HEK293 (cell line): Measurements from ENCODE around the gene MAGOH.

Experiments
- AEBP2 ChIP-seq: fragments of 450-650 bp; formaldehyde crosslinking; IDR thresholded peaks from 2 replicates; pipeline ENCODE4 v1.5.1; 2016; ENCODE audit warnings: missing biosample characterization, missing genetic modification characterization, borderline replicate concordance
- ATF2 ChIP-seq: fragments of 450-650 bp; formaldehyde crosslinking; IDR thresholded peaks from 2 replicates; pipeline ENCODE4 v1.5.1; 2016; ENCODE audit warnings: missing biosample characterization, missing genetic modification characterization, low read depth
- EGR2 ChIP-seq: fragments of 450-650 bp; formaldehyde crosslinking; IDR thresholded peaks from 2 replicates; pipeline ENCODE4 v1.5.1; 2016; ENCODE audit warnings: low read depth, missing biosample characterization, missing genetic modification characterization
- GLIS1 ChIP-seq: fragments of 450-650 bp; formaldehyde crosslinking; IDR thresholded peaks from 2 replicates; pipeline ENCODE4 v1.5.1; 2016; ENCODE audit warnings: missing biosample characterization, missing genetic modification characterization
- HIC1 ChIP-seq: fragments of 450-650 bp; formaldehyde crosslinking; IDR thresholded peaks from 2 replicates; pipeline ENCODE4 v1.5.1; 2016; ENCODE audit warnings: missing biosample characterization, missing genetic modification characterization
- HOXA7 ChIP-seq: sonication (generic); formaldehyde crosslinking; IDR thresholded peaks from 2 replicates; pipeline ENCODE4 v1.8.1; 2022; ENCODE audit warnings: missing genetic modification reagents, borderline replicate concordance
- KLF1 ChIP-seq: fragments of 450-650 bp; formaldehyde crosslinking; IDR thresholded peaks from 2 replicates; pipeline ENCODE4 v1.5.1; 2016; ENCODE audit warnings: missing biosample characterization, missing genetic modification characterization
- PATZ1 ChIP-seq: fragments of 450-650 bp; formaldehyde crosslinking; IDR thresholded peaks from 2 replicates; pipeline ENCODE4 v1.5.1; 2016; ENCODE audit warnings: missing biosample characterization, missing genetic modification characterization
- SCRT2 ChIP-seq: fragments of 450-650 bp; formaldehyde crosslinking; IDR thresholded peaks from 2 replicates; pipeline ENCODE4 v1.5.1; 2016; ENCODE audit warnings: missing biosample characterization, missing genetic modification characterization
- SETDB1 ChIP-seq: IDR thresholded peaks from one replicate; pipeline ENCODE4 v1.6.1; 2017; ENCODE audit warnings: mild to moderate bottlenecking, low read length, moderate library complexity, mixed read lengths; ENCODE audit not compliant: insufficient read length
- ZBTB17 ChIP-seq: fragments of 450-650 bp; formaldehyde crosslinking; IDR thresholded peaks from 2 replicates; pipeline ENCODE4 v1.5.1; 2016; ENCODE audit warnings: missing biosample characterization, missing genetic modification characterization
- ZBTB44 ChIP-seq: fragments of 450-650 bp; IDR thresholded peaks from 2 replicates; pipeline ENCODE4 v1.5.1; 2018; ENCODE audit warnings: missing biosample characterization, mild to moderate bottlenecking, missing genetic modification characterization
- ZFHX2 ChIP-seq: fragments of 450-650 bp; formaldehyde crosslinking; conservative IDR thresholded peaks from 2 replicates; pipeline ENCODE4 v1.5.1; 2016; ENCODE audit warnings: missing biosample characterization, missing genetic modification characterization
- ZFP69B ChIP-seq: fragments of 450-650 bp; formaldehyde crosslinking; IDR thresholded peaks from 2 replicates; pipeline ENCODE4 v1.5.1; 2016; ENCODE audit warnings: missing biosample characterization, missing genetic modification characterization
- ZIC2 ChIP-seq: fragments of 450-650 bp; formaldehyde crosslinking; IDR thresholded peaks from 2 replicates; pipeline ENCODE4 v1.5.1; 2016; ENCODE audit warnings: missing biosample characterization, missing genetic modification characterization
- ZNF10 ChIP-seq: fragments of 450-650 bp; formaldehyde crosslinking; IDR thresholded peaks from 2 replicates; pipeline ENCODE4 v1.5.1; 2017; ENCODE audit warnings: missing biosample characterization, missing genetic modification characterization
- ZNF146 ChIP-seq: fragments of 450-650 bp; formaldehyde crosslinking; IDR thresholded peaks from 2 replicates; pipeline ENCODE4 v1.5.1; 2016; ENCODE audit warnings: missing biosample characterization, missing genetic modification characterization
- ZNF148 ChIP-seq: fragments of 450-650 bp; formaldehyde crosslinking; IDR thresholded peaks from 2 replicates; pipeline ENCODE4 v1.5.0; 2017; ENCODE audit warnings: missing biosample characterization, missing genetic modification characterization, borderline replicate concordance
- ZNF239 ChIP-seq: fragments of 450-650 bp; formaldehyde crosslinking; IDR thresholded peaks from 2 replicates; pipeline ENCODE4 v1.5.1; 2016; ENCODE audit warnings: missing biosample characterization, missing genetic modification characterization
- ZNF266 ChIP-seq: fragments of 450-650 bp; formaldehyde crosslinking; IDR thresholded peaks from 2 replicates; pipeline ENCODE4 v1.5.1; 2016; ENCODE audit warnings: missing biosample characterization, missing genetic modification characterization, low read depth
- ZNF335 ChIP-seq: fragments of 450-650 bp; formaldehyde crosslinking; conservative IDR thresholded peaks from 2 replicates; pipeline ENCODE4 v1.5.1; 2016; ENCODE audit warnings: missing biosample characterization, missing genetic modification characterization
- ZNF394 ChIP-seq: fragments of 450-650 bp; formaldehyde crosslinking; IDR thresholded peaks from 2 replicates; pipeline ENCODE4 v1.5.1; 2016; ENCODE audit warnings: missing biosample characterization, missing genetic modification characterization, mild to moderate bottlenecking, moderate library complexity, borderline replicate concordance
- ZNF423 ChIP-seq: fragments of 450-650 bp; formaldehyde crosslinking; IDR thresholded peaks from 2 replicates; pipeline ENCODE4 v1.5.1; 2016; ENCODE audit warnings: missing biosample characterization, missing genetic modification characterization
- ZNF48 ChIP-seq: fragments of 450-650 bp; formaldehyde crosslinking; IDR thresholded peaks from 2 replicates; pipeline ENCODE4 v1.5.1; 2016; ENCODE audit warnings: missing biosample characterization, missing genetic modification characterization
- ZNF514 ChIP-seq: fragments of 450-650 bp; formaldehyde crosslinking; IDR thresholded peaks from 2 replicates; pipeline ENCODE4 v1.5.1; 2016; ENCODE audit warnings: missing biosample characterization, missing genetic modification characterization
- ZNF555 ChIP-seq: fragments of 450-650 bp; formaldehyde crosslinking; conservative IDR thresholded peaks from 2 replicates; pipeline ENCODE4 v1.5.1; 2017; ENCODE audit warnings: missing biosample characterization, mild to moderate bottlenecking, missing genetic modification characterization, inconsistent platforms
- ZNF777 ChIP-seq: fragments of 450-650 bp; formaldehyde crosslinking; IDR thresholded peaks from 2 replicates; pipeline ENCODE4 v1.5.1; 2017; ENCODE audit warnings: missing biosample characterization, missing genetic modification characterization, borderline replicate concordance
- ZNF791 ChIP-seq: fragments of 450-650 bp; formaldehyde crosslinking; IDR thresholded peaks from 2 replicates; pipeline ENCODE4 v1.5.1; 2016; ENCODE audit warnings: missing biosample characterization, missing genetic modification characterization
- ZNF837 ChIP-seq: fragments of 450-650 bp; formaldehyde crosslinking; IDR thresholded peaks from 2 replicates; pipeline ENCODE4 v1.5.1; 2016; ENCODE audit warnings: missing biosample characterization, missing genetic modification characterization

Gene MAGOH

GRCh38 chr1:53196485-53197290 is 41.6 kb downstream of the MAGOH start, which contains the start of gene CPT2 (continued):
- TF ChIP-seq PATZ1 (tag by site-specific recombination) (peak; percentile 98), ZNF148 (no peak), ZNF777 (tag by site-specific recombination) (no peak), ZNF791 (tag by site-specific recombination) (no peak), KLF1 (tag by site-specific recombination) (peak; percentile 37; the same call in 1 of the 2 replicates), HOXA7 (CRISPR knock-in tag) (no peak), ZNF239 (tag by site-specific recombination) (no peak), ZBTB44 (tag by site-specific recombination) (no peak), EGR2 (tag by site-specific recombination) (no peak), ZFHX2 (no peak; the same call in 1 of the 2 replicates), ZNF146 (tag by site-specific recombination) (no peak), ZNF394 (tag by site-specific recombination) (peak; percentile 36; the same call in 1 of the 2 replicates), ZNF514 (tag by site-specific recombination) (no peak), ZNF266 (tag by site-specific recombination) (no peak), ZNF423 (tag by site-specific recombination) (no peak), AEBP2 (tag by site-specific recombination) (no peak), ZNF837 (tag by site-specific recombination) (no peak), SCRT2 (tag by site-specific recombination) (no peak), SETDB1 (no peak), ZNF335 (tag by site-specific recombination) (peak; percentile 59; the same call in 1 of the 2 replicates), ZBTB17 (peak; percentile 68), ATF2 (tag by site-specific recombination) (no peak), HIC1 (no peak), ZIC2 (tag by site-specific recombination) (0 out of 2 replicates have a peak, but pooled peaks have one; percentile 15), ZNF48 (no peak), ZNF10 (no peak), ZFP69B (peak; percentile 78; the same call in 1 of the 2 replicates), ZNF555 (tag by site-specific recombination) (no peak), GLIS1 (tag by site-specific recombination) (no peak)
